Type B pancreatic cell (in vitro differentiated cells): ENCODE measurements around the gene HOMEZ. TPM values are rescaled to one million over a fixed set of nuclear protein-coding genes. Genes with fewer than 3 reads are reported as not detected.

ENCODE experiments used
- DNase-seq: peaks from one replicate; pipeline ENCODE4 v3.0.0; 2021; ENCODE audit warnings: mixed read lengths; ENCODE audit not compliant: unreplicated experiment; ENCODE audit errors: extremely low spot score
- H3K27ac Mint-ChIP-seq: 2 replicates; pipeline ENCODE4 v1.8.0; 2021; ENCODE audit warnings: mild to moderate bottlenecking, mixed read lengths
- H3K27me3 Mint-ChIP-seq: 2 replicates; pipeline ENCODE4 v1.8.0; 2021; ENCODE audit warnings: mixed read lengths
- H3K36me3 Mint-ChIP-seq: 2 replicates; pipeline ENCODE4 v1.8.0; 2021; ENCODE audit warnings: mixed read lengths
- H3K4me1 Mint-ChIP-seq: one replicate; pipeline ENCODE4 v1.8.0; 2021; ENCODE audit warnings: mixed read lengths; ENCODE audit not compliant: unreplicated experiment
- H3K4me3 Mint-ChIP-seq: 2 replicates; pipeline ENCODE4 v1.8.0; 2021; ENCODE audit warnings: mild to moderate bottlenecking, mixed read lengths
- H3K9me3 Mint-ChIP-seq: 2 replicates; pipeline ENCODE4 v1.8.0; 2021; ENCODE audit warnings: mixed read lengths
- CTCF ChIP-seq: fragments of 200-600 bp; sonication (generic); conservative IDR thresholded peaks from 2 replicates; pipeline ENCODE4 v1.5.0; 2021; ENCODE audit warnings: antibody characterized with exemption, mild to moderate bottlenecking
- total RNA-seq: library from RNA; stranded (reverse); gene quantifications from 2 replicates; pipeline ENCODE4 v1.2.1, GENCODE V29; 2021; ENCODE audit warnings: low replicate concordance

The HOMEZ gene
- total RNA-seq, 1 donor from 2014 or later: 19.5 TPM

DNA sequence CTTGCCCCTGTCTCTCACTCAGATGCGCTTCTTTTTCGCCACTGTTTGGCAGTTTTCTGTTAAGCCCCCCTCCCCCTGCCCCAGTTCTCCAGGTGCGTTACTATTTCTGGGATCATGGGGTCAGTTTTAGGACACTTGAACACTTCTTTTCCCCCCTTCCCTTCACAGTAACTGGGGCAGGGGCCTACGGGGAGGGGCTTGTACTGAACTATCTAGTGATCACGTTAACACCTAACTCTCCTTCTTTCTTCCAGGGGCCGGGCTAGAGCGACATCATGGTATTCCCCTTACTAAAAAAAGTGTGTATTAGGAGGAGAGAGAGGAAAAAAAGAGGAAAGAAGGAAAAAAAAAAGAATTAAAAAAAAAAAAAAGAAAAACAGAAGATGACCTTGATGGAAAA, 39.1 kb upstream of the HOMEZ start:
- Mint-ChIP-seq H3K4me3 (peak overlapping the region; percentile 39), H3K27ac (no peak overlapping the region), H3K4me1 (peaks cover 16% of the 10 kb centered on the region), H3K9me3 (no peaks in the 10 kb centered on the region), H3K36me3 (peaks cover 28% of the 10 kb centered on the region), H3K27me3 (no peaks in the 10 kb centered on the region)
- TF ChIP-seq CTCF: no peak
- peak; percentile 47 for DNase-seq

DNA sequence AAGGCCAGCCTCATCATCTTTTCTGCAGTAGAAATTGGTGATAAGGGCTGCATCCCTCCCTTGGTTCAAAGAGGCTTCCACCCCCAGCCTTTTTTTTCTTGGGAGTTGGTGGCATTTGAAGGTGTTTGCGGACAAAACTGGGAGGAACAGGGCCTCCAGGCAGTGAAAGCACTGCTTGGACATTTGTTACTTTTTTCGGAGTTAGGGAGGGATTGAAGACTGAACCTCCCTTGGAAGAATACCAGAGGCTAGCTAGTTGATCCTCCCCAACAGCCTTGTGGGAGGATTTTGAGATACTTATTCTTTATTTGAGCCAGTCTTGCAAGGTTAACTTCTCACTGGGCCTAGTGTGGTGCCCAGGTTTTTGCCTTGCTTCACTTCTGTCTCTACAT, 38.5 kb upstream of the HOMEZ start:
- H3K27me3 Mint-ChIP-seq: no peaks in the 10 kb centered on the region
- H3K9me3 Mint-ChIP-seq: no peaks in the 10 kb centered on the region
- H3K4me3 Mint-ChIP-seq: peak overlapping the region; percentile 34
- H3K36me3 Mint-ChIP-seq: peaks cover 34% of the 10 kb centered on the region
- no peak for TF ChIP-seq CTCF
- no peak overlapping the region for H3K27ac Mint-ChIP-seq
- peaks cover 16% of the 10 kb centered on the region for H3K4me1 Mint-ChIP-seq
- DNase-seq: no peak

DNA sequence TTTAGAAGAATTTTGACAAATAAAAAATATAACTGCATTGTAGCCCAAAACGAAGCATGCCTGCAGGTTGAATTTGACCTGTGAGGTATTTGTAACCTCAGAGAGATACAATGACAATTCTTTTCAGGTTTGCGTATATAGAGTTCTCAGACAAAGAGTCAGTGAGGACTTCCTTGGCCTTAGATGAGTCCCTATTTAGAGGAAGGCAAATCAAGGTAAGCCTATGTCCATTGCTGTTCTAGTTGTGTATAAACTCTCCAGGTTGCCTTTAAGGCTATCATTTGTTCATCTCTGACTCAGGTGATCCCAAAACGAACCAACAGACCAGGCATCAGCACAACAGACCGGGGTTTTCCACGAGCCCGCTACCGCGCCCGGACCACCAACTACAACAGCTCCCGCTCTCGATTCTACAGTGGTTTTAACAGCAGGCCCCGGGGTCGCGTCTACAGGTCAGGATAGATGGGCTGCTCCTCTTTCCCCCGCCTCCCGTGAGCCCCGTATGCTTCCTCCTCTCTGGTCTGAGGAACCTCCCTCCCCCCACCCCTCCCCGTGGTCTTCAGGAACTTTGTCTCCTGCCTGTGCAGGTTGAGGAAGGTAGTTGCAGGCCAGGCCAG, 38.0 kb upstream of the HOMEZ start:
- Mint-ChIP-seq H3K9me3 (no peaks in the 10 kb centered on the region), H3K4me3 (peak overlapping the region; percentile 34), H3K27me3 (no peaks in the 10 kb centered on the region), H3K4me1 (peaks cover 16% of the 10 kb centered on the region), H3K36me3 (peaks cover 34% of the 10 kb centered on the region), H3K27ac (no peak overlapping the region)
- no peak for DNase-seq
- no peak for TF ChIP-seq CTCF

GRCh38 chr14:23322568-23323517, 36.9 kb upstream of the HOMEZ start:
- no peaks in the 10 kb centered on the region for H3K9me3 Mint-ChIP-seq
- H3K4me3 Mint-ChIP-seq: peak overlapping the region; percentile 98
- H3K27me3 Mint-ChIP-seq: no peaks in the 10 kb centered on the region
- H3K27ac Mint-ChIP-seq: peak overlapping the region; percentile 97
- peaks cover 34% of the 10 kb centered on the region for H3K36me3 Mint-ChIP-seq
- H3K4me1 Mint-ChIP-seq: peaks cover 13% of the 10 kb centered on the region
- no peak for DNase-seq
- TF ChIP-seq CTCF: no peak

DNA sequence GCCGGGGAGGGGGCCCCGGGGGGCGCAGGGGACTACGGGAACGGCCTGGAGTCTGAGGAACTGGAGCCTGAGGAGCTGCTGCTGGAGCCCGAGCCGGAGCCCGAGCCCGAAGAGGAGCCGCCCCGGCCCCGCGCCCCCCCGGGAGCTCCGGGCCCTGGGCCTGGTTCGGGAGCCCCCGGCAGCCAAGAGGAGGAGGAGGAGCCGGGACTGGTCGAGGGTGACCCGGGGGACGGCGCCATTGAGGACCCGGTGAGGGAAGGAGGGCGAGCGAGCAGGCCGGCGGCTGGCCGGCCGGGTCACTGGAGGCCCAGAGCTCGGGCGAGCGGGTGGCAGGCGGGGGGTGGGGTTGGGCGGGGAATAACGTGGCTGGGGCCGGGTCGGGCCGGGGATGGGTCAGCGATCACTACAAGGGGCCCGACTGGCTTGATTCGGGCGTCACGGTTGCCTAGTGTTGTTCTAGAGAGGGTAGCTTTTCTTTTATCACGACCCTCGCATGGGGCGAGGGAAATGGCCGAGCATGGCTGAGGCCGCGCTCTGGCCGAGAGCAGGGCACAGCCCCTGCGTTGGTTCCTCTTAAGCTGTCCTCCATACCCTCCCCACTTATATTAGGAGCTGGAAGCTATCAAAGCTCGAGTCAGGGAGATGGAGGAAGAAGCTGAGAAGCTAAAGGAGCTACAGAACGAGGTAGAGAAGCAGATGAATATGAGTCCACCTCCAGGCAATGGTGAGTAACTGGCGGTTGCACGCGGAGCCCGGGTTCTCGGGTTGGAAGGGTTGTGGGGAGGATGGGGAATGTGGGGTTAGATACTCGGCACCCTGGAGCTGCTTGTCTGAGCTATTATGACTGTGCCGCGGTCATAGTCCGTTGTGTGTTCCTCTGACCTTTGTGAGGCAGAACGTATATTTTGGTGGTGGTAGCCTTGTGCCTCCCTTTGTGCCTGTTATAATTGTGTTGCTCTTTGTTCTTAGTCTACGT, 35.9 kb upstream of the HOMEZ start:
- Mint-ChIP-seq H3K9me3 (no peaks in the 10 kb centered on the region), H3K27me3 (no peaks in the 10 kb centered on the region), H3K36me3 (peaks cover 34% of the 10 kb centered on the region), H3K27ac (peak overlapping the region; percentile 98), H3K4me1 (peaks cover 11% of the 10 kb centered on the region), H3K4me3 (peak overlapping the region; percentile 98)
- TF ChIP-seq CTCF: no peak
- no peak for DNase-seq
